Vagina (tissue), 2 donors: ENCODE results near the gene CCDC81.

Experiments used
- CTCF ChIP-seq, 3 experiments: fragments of 450-650 bp in 2 of 3; fragments of 200-600 bp in 1 of 3; sonication (generic) in 1 of 3; IDR thresholded peaks; one replicate each; pipeline ENCODE4 v1.5.1; 2017 to 2019; ENCODE audit warnings: antibody characterized with exemption in 3 of 3, mild to moderate bottlenecking in 2 of 3, moderate library complexity in 2 of 3
- POLR2AphosphoS5 ChIP-seq, 2 donors: sonication (generic); formaldehyde crosslinking; IDR thresholded peaks; one replicate each; pipeline ENCODE4 v1.9.0; 2017; ENCODE audit warnings: antibody characterized with exemption in 2 of 2, mild to moderate bottlenecking in 2 of 2, low read depth in 1 of 2; ENCODE audit not compliant: insufficient read depth in 1 of 2

GRCh38 chr11:86415026-86415425 lies 40.3 kb downstream of the CCDC81 start:
- no peak for TF ChIP-seq POLR2AphosphoS5 (IDR thresholded peaks at IDR 0.05; ENCODE audit: insufficient read depth in 1 of 2, low read depth in 1 of 2)
- no peak for TF ChIP-seq CTCF (IDR thresholded peaks at IDR 0.05)
